Immature natural killer cell (primary cell): ENCODE measurements around the gene SGCD. TPM values are rescaled to one million over a fixed set of nuclear protein-coding genes. Genes with fewer than 3 reads are reported as not detected.

Experiments used
- DNase-seq, 3 donors: peaks; one replicate each; pipeline ENCODE4 v3.0.0; 2022; ENCODE audit warnings: mixed read lengths in 1 of 3
- H3K27ac Mint-ChIP-seq, 6 donors: one replicate each; pipeline ENCODE4 v1.8.0; 2020; ENCODE audit warnings: mixed read lengths in 6 of 6, mild to moderate bottlenecking in 5 of 6, inconsistent platforms in 4 of 6, moderate library complexity in 3 of 6
- H3K27me3 Mint-ChIP-seq, 3 donors: one replicate each; pipeline ENCODE4 v1.8.0; 2020 to 2021; ENCODE audit warnings: low read depth in 3 of 3, mild to moderate bottlenecking in 3 of 3, mixed read lengths in 3 of 3, moderate library complexity in 3 of 3, inconsistent platforms in 1 of 3
- H3K36me3 Mint-ChIP-seq, 3 donors: one replicate each; pipeline ENCODE4 v1.8.0; 2020; ENCODE audit warnings: mixed read lengths in 3 of 3, inconsistent platforms in 2 of 3, mild to moderate bottlenecking in 2 of 3
- H3K4me1 Mint-ChIP-seq, 2 donors: one replicate each; pipeline ENCODE4 v1.8.0; 2020; ENCODE audit warnings: inconsistent platforms in 2 of 2, mild to moderate bottlenecking in 2 of 2, mixed read lengths in 2 of 2, moderate library complexity in 1 of 2
- H3K4me3 Mint-ChIP-seq, 5 donors: one replicate each; pipeline ENCODE4 v1.8.0; 2020; ENCODE audit warnings: mild to moderate bottlenecking in 5 of 5, mixed read lengths in 5 of 5, inconsistent platforms in 3 of 5, moderate library complexity in 3 of 5
- H3K9me3 Mint-ChIP-seq, 6 donors: one replicate each; pipeline ENCODE4 v1.8.0; 2020; ENCODE audit warnings: mild to moderate bottlenecking in 6 of 6, mixed read lengths in 6 of 6, inconsistent platforms in 4 of 6, moderate library complexity in 3 of 6
- polyA plus RNA-seq, 3 donors: library from polyadenylated mRNA; unstranded; fragments of 300-500 nt; fragmentation: Illumina TruSeq; gene quantifications; one replicate each; pipeline ENCODE4 v1.2.3, GENCODE V29; 2021

The SGCD gene
- polyA plus RNA-seq, 3 donors from 2014 or later, result 0.09 to 0.34 TPM; not detected in 1

GRCh38 chr5:156778752-156779151 lies 451.8 kb downstream of the SGCD start:
- H3K27me3 Mint-ChIP-seq, result peaks cover 4 to 10% (median 6%) of the 10 kb centered on the region in 3 donors
- H3K4me1 Mint-ChIP-seq, result no peaks in the 10 kb centered on the region
- peaks cover 0 to 3% (median under 1%) of the 10 kb centered on the region in 6 donors for H3K9me3 Mint-ChIP-seq
- no peak overlapping the region for H3K4me3 Mint-ChIP-seq
- H3K36me3 Mint-ChIP-seq, result peaks cover 0 to 3% (median 0%) of the 10 kb centered on the region in 3 donors
- H3K27ac Mint-ChIP-seq, result no peak overlapping the region
- DNase-seq, result no peak

DNA sequence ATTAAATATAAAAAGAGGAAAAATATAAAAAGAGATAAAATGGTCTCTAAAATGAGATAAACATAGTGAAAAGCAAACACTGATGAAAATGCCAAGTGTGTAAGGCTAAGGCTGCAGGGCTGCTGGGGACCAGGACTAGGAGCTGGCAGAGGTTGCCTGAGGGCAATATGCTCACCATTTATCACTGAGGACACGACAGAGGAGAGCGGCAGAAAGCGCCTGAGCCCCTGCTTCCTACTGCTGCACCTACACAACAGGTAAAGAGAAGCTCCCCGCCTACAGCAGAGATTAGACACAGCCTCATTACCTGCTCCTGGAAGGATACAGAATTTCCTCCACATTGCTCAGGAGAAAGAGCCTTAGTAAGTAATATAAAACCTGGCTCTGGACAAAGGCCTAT lies 452.5 kb downstream of the SGCD start:
- H3K4me1 Mint-ChIP-seq, result no peaks in the 10 kb centered on the region
- H3K4me3 Mint-ChIP-seq, result no peak overlapping the region
- H3K9me3 Mint-ChIP-seq, result peaks cover 0 to 5% (median under 1%) of the 10 kb centered on the region in 6 donors
- no peak for DNase-seq
- peaks cover 0 to 7% (median 4%) of the 10 kb centered on the region in 3 donors for H3K36me3 Mint-ChIP-seq
- peaks cover 6 to 11% (median 6%) of the 10 kb centered on the region in 3 donors for H3K27me3 Mint-ChIP-seq
- H3K27ac Mint-ChIP-seq, result no peak overlapping the region

- peaks cover 0 to 7% (median 4%) of the 10 kb centered on the region in 6 donors for H3K9me3 Mint-ChIP-seq
- H3K4me1 Mint-ChIP-seq, result no peaks in the 10 kb centered on the region
- H3K27me3 Mint-ChIP-seq, result peaks cover 7 to 17% (median 10%) of the 10 kb centered on the region in 3 donors
- H3K4me3 Mint-ChIP-seq, result no peak overlapping the region
- H3K36me3 Mint-ChIP-seq, result peaks cover 0 to 12% (median 7%) of the 10 kb centered on the region in 3 donors
- H3K27ac Mint-ChIP-seq, result no peak overlapping the region
- DNase-seq, result no peak
Observed at GRCh38 chr5:156783092-156783491, 456.1 kb downstream of the SGCD start.

- no peaks in the 10 kb centered on the region for H3K4me1 Mint-ChIP-seq
- H3K4me3 Mint-ChIP-seq, result no peak overlapping the region
- H3K36me3 Mint-ChIP-seq, result peaks cover 0 to 4% (median under 1%) of the 10 kb centered on the region in 3 donors
- H3K27me3 Mint-ChIP-seq, result peaks cover 4 to 9% (median 5%) of the 10 kb centered on the region in 3 donors
- H3K9me3 Mint-ChIP-seq, result peaks cover 0 to 2% (median under 1%) of the 10 kb centered on the region in 6 donors
- DNase-seq, result no peak
- no peak overlapping the region for H3K27ac Mint-ChIP-seq
Observed at GRCh38 chr5:156794687-156795086, 467.7 kb downstream of the SGCD start.

DNA sequence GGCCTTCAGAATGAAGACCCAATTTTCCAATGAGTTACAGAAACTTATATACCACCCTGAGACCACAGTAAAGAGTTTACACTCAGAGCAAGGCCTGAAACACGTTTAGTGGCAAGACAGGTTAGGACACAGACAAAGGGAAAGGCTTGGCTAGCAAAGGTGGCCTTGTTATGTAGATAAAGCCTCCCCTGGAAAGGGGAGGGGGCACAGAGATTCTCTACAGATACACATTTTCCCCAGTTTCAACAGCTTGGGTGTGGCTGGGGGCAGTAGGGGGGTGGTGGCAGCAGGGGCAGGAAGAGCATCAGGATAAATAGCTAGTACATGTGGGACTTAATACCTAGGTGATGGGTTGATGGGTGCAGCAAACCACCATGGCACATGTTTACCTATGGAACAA lies 471.2 kb downstream of the SGCD start:
- Mint-ChIP-seq H3K27ac (no peak overlapping the region), H3K9me3 (peaks cover 0 to 1% (median 0%) of the 10 kb centered on the region in 6 donors), H3K36me3 (no peaks in the 10 kb centered on the region), H3K27me3 (peaks cover 5 to 21% (median 7%) of the 10 kb centered on the region in 3 donors), H3K4me3 (no peak overlapping the region), H3K4me1 (no peaks in the 10 kb centered on the region)
- DNase-seq, result no peak

DNA sequence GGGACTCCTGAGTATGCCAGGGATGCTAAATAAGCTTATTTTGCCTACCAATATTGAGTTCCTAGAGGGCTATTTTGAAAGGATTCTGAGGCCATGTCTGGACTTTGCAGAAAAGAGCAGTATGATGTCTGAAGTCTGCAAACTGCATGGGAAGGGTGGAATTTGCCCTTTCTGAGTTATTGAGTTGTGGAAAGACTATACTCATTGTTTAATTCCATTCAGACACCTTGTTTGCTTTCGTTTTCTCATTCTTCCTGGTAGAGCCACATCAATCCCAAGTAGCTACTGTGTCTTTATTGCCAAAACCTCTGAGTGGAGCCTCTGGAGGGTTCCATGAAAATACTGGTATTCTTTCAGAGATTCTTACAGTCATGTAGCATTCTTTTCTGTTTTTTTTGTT lies 472.2 kb downstream of the SGCD start:
- Mint-ChIP-seq H3K36me3 (no peaks in the 10 kb centered on the region), H3K9me3 (peaks cover 0 to 1% (median 0%) of the 10 kb centered on the region in 6 donors), H3K4me1 (no peaks in the 10 kb centered on the region), H3K27ac (no peak overlapping the region), H3K27me3 (peaks cover 7 to 21% (median 7%) of the 10 kb centered on the region in 3 donors), H3K4me3 (no peak overlapping the region)
- DNase-seq, result no peak

- no peak overlapping the region for H3K27ac Mint-ChIP-seq
Observed at GRCh38 chr5:156800929-156801328, 474.0 kb downstream of the SGCD start.

DNA sequence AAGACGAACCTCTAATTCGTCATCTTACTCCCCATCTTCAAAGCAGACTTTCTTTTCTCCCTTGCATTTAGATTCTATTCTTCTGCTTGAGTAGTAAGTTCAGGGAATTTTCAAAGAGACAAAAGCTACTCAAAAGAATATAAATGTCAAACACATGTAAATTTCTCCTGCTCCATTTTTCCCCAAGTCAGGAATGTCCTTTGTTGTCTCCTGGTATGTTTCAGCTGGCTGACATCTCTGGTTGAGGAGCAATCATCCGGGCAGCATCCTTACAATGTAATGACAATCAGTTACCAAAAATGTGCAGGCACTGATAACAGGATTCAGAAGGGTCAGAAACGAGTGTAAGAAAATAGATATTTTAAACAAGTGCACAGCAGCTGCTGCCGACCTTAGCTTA lies 475.5 kb downstream of the SGCD start:
- H3K4me1 Mint-ChIP-seq, result no peaks in the 10 kb centered on the region
- H3K27ac Mint-ChIP-seq, result no peak overlapping the region
- peaks cover 0 to 3% (median 0%) of the 10 kb centered on the region in 3 donors for H3K36me3 Mint-ChIP-seq
- H3K9me3 Mint-ChIP-seq, result peaks cover 0 to 2% (median 0%) of the 10 kb centered on the region in 6 donors
- H3K27me3 Mint-ChIP-seq, result peaks cover 7 to 21% (median 7%) of the 10 kb centered on the region in 3 donors
- H3K4me3 Mint-ChIP-seq, result no peak overlapping the region
- no peak for DNase-seq

More at GRCh38 chr5:156800929-156801328, 474.0 kb downstream of the SGCD start:
- H3K36me3 Mint-ChIP-seq, result no peaks in the 10 kb centered on the region
- DNase-seq, result no peak
- peaks cover 0 to 1% (median 0%) of the 10 kb centered on the region in 6 donors for H3K9me3 Mint-ChIP-seq
- no peaks in the 10 kb centered on the region for H3K4me1 Mint-ChIP-seq
- H3K27me3 Mint-ChIP-seq, result peaks cover 8 to 25% (median 10%) of the 10 kb centered on the region in 3 donors
- no peak overlapping the region for H3K4me3 Mint-ChIP-seq

GRCh38 chr5:156803404-156803803 lies 476.4 kb downstream of the SGCD start:
- H3K4me3 Mint-ChIP-seq, result no peak overlapping the region
- DNase-seq, result no peak
- H3K36me3 Mint-ChIP-seq, result peaks cover 0 to 4% (median 0%) of the 10 kb centered on the region in 3 donors
- peaks cover 0 to 2% (median 0%) of the 10 kb centered on the region in 6 donors for H3K9me3 Mint-ChIP-seq
- H3K27me3 Mint-ChIP-seq, result peaks cover 7 to 21% (median 7%) of the 10 kb centered on the region in 3 donors
- no peak overlapping the region for H3K27ac Mint-ChIP-seq
- no peaks in the 10 kb centered on the region for H3K4me1 Mint-ChIP-seq

GRCh38 chr5:156812959-156813358 lies 486.0 kb downstream of the SGCD start:
- Mint-ChIP-seq H3K4me1 (peaks cover 4 to 8% of the 10 kb centered on the region in 2 donors), H3K27ac (no peak overlapping the region), H3K36me3 (peaks cover 0 to 9% (median 7%) of the 10 kb centered on the region in 3 donors), H3K4me3 (no peak overlapping the region), H3K9me3 (peaks cover 0 to 2% (median 0%) of the 10 kb centered on the region in 6 donors), H3K27me3 (peaks cover 0 to 3% (median 3%) of the 10 kb centered on the region in 3 donors)
- no peak for DNase-seq

- peak overlapping the region in 1 of 6 donors; percentile 4 for H3K27ac Mint-ChIP-seq
- no peak overlapping the region for H3K4me3 Mint-ChIP-seq
- peaks cover 0 to 4% (median 0%) of the 10 kb centered on the region in 3 donors for H3K36me3 Mint-ChIP-seq
- DNase-seq, result peak in 1 of 3 donors; percentile 9
- H3K9me3 Mint-ChIP-seq, result peaks cover 0 to 2% (median 0%) of the 10 kb centered on the region in 6 donors
- H3K4me1 Mint-ChIP-seq, result no peaks in the 10 kb centered on the region
- peaks cover 0 to 4% (median 3%) of the 10 kb centered on the region in 3 donors for H3K27me3 Mint-ChIP-seq
Observed at GRCh38 chr5:156815988-156816599, 489.1 kb downstream of the SGCD start.
